ENCODE data around the gene RBM33. TPM values are rescaled to one million over a fixed set of nuclear protein-coding genes. Genes with fewer than 3 reads are reported as not detected.

The RBM33 gene
- total and polyA plus RNA-seq, 10 of the 15 experiments (the other 5 are each of a cell fraction or from before 2014, with no cell fraction given): 4.7 to 67.2 (median 24.3) TPM

- FAIRE-seq (no peak), DNase-seq (ENCODE audit: low read depth, low spot score) (no peak), ATAC-seq (no peak)
- no TSS peak for BruUV-seq (replicated peaks)
- H3K4me1 ChIP-seq (ENCODE audit: control insufficient read depth, insufficient read depth, low read length): peaks cover 11% of the 10 kb centered on the region
- ChIA-PET SMC1A (ENCODE audit: uncharacterized antibody, unreplicated experiment) (interaction anchor here (0.9 to 1.5 kb wide), 5 partner anchors 9 to 66 kb away, joined by 3 to 5 read pairs (median 4); no protein-coding TSS in a partner anchor), POLR2A (interaction anchor here (2.3 kb wide), 1 partner anchor 9 kb away, joined by 5 read pairs; no protein-coding TSS in a partner anchor), RAD21 (ENCODE audit: unreplicated experiment) (interaction anchor here (1.1 kb wide), 1 partner anchor 12 kb away, joined by 3 read pairs; the partner anchor contains the start of gene RBM33), CTCF (interaction anchor here (0.8 to 1.9 kb wide), 6 partner anchors 10 to 58 kb away, joined by 3 to 5 read pairs (median 3); partner anchors contain the start of gene RBM33)
- no peak overlapping the region for H2AFZ ChIP-seq (ENCODE audit: control insufficient read depth, low read depth, low read length)
- H4K20me1 ChIP-seq (ENCODE audit: control insufficient read depth, insufficient read depth): no peaks in the 10 kb centered on the region
- 71% methylated on average over 7 of the region's 7 CpGs for WGBS (ENCODE audit: insufficient coverage, insufficient replicate concordance, low lambda C conversion rate, missing lambda C conversion rate)
- TF ChIP-seq ZNF274 (IDR thresholded peaks at IDR 0.05; ENCODE audit: insufficient read depth, insufficient read length) (no peak), BCL11A (IDR thresholded peaks at IDR 0.05; ENCODE audit: low read depth, low read length) (no peak), TCF3 (IDR thresholded peaks at IDR 0.05; ENCODE audit: borderline replicate concordance, insufficient read depth, low read depth, low read length) (no peak), EP300 (IDR thresholded peaks at IDR 0.05; ENCODE audit: borderline replicate concordance in 1 of 2, control insufficient read depth in 1 of 2, low read depth in 2 of 2, low read length in 2 of 2) (no peak), MAX (IDR thresholded peaks at IDR 0.05; ENCODE audit: low read depth, low read length) (no peak), RAD51 (IDR thresholded peaks at IDR 0.05) (no peak), STAT3 (IDR thresholded peaks at IDR 0.05; ENCODE audit: low read depth, low read length) (no peak), CTCF (IDR thresholded peaks at IDR 0.05 in 2 of 3, conservative IDR thresholded peaks at IDR 0.05 in 1 of 3; ENCODE audit: control insufficient read depth in 2 of 3, extremely low read depth in 1 of 3, insufficient read depth in 1 of 3, low read depth in 3 of 3, low read length in 3 of 3) (no peak), NR2C2 (IDR thresholded peaks at IDR 0.05; ENCODE audit: borderline replicate concordance, control insufficient read depth, insufficient read length, low read depth) (no peak), ASH2L (IDR thresholded peaks at IDR 0.05; ENCODE audit: borderline replicate concordance, low read depth) (no peak), SREBF1 (IDR thresholded peaks at IDR 0.05; ENCODE audit: low read length) (no peak), BRCA1 (IDR thresholded peaks at IDR 0.05; ENCODE audit: low read depth, low read length) (no peak), NFIC (IDR thresholded peaks at IDR 0.05; ENCODE audit: low read depth, low read length) (no peak)
- TF ChIP-seq, protein P1, sequence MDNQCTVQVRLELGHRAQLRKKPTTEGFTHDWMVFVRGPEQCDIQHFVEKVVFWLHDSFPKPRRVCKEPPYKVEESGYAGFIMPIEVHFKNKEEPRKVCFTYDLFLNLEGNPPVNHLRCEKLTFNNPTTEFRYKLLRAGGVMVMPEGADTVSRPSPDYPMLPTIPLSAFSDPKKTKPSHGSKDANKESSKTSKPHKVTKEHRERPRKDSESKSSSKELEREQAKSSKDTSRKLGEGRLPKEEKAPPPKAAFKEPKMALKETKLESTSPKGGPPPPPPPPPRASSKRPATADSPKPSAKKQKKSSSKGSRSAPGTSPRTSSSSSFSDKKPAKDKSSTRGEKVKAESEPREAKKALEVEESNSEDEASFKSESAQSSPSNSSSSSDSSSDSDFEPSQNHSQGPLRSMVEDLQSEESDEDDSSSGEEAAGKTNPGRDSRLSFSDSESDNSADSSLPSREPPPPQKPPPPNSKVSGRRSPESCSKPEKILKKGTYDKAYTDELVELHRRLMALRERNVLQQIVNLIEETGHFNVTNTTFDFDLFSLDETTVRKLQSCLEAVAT (IDR thresholded peaks at IDR 0.05): no peak
- H3K27me3 ChIP-seq (replicated peaks in 1 of 2; ENCODE audit: control insufficient read depth in 2 of 2, insufficient read depth in 2 of 2, low read length in 1 of 2): no peaks in the 10 kb centered on the region
- peaks cover 9% of the 10 kb centered on the region for H3K9me3 ChIP-seq (replicated peaks; ENCODE audit: control insufficient read depth, insufficient read depth, low read length)
- intact Hi-C loops (cut with micrococcal nuclease; ENCODE audit: unreplicated experiment) (no loop called here), in situ Hi-C loops (cut with MboI) (no loop called here)
- H3K36me3 ChIP-seq (ENCODE audit: control insufficient read depth in 2 of 2, insufficient read depth in 2 of 2, low read length in 1 of 2): peaks cover 0 to 3% of the 10 kb centered on the region in 2 experiments; a peak in 2 of 4 replicates
- no peak overlapping the region for H3K4me2 ChIP-seq (ENCODE audit: control insufficient read depth, insufficient read depth)
- H3K27ac ChIP-seq (ENCODE audit: control insufficient read depth, insufficient read depth): no peak overlapping the region
- no peak overlapping the region for H3K9ac ChIP-seq (ENCODE audit: control insufficient read depth, insufficient read depth, low read length)
- no peak overlapping the region for H3K4me3 ChIP-seq
- H3K79me2 ChIP-seq (ENCODE audit: control insufficient read depth, insufficient read depth, low read length): peaks cover 95% of the 10 kb centered on the region
Observed at GRCh38 chr7:155656891-155657290, 12.4 kb downstream of the RBM33 start.
